Fibroblast of mammary gland (primary cell): ENCODE data around the gene AFF3.

Source experiments
- DNase-seq: peaks from one replicate; pipeline ENCODE4 v3.0.0-alpha.2; 2010; ENCODE audit warnings: low read depth
- H3K4me3 ChIP-seq: 2 replicates; pipeline ENCODE4 v1.5.1; 2011; ENCODE audit warnings: low read depth, mild to moderate bottlenecking, low read length, moderate library complexity; ENCODE audit not compliant: control insufficient read depth
- TF ChIP-seq, protein P1 (sequence below): conservative IDR thresholded peaks from 2 replicates; pipeline ENCODE4 v1.5.1; 2011; ENCODE audit warnings: low read depth, low read length, inconsistent platforms; ENCODE audit not compliant: control insufficient read depth, insufficient read depth

Gene AFF3

DNA sequence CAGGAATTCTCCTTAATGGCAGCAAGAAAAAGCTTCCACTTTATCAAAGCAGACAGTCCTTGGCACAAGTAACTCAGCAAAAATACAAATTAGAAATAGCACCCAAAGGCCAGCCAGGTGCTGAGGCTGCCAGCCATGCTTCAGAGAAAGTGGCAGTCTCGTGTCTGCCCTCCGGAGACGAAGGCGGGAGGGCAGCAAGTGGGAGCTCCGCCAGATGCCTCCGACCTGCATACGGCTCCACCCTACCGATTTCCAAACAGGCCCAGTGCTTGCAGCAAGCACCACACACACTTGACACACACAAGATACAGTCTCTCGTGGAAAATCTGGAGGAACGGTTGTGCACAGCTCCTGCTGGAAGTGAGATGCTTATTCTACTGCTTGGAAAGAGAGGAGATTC is 517.7 kb downstream of the AFF3 start:
- TF ChIP-seq, protein P1, sequence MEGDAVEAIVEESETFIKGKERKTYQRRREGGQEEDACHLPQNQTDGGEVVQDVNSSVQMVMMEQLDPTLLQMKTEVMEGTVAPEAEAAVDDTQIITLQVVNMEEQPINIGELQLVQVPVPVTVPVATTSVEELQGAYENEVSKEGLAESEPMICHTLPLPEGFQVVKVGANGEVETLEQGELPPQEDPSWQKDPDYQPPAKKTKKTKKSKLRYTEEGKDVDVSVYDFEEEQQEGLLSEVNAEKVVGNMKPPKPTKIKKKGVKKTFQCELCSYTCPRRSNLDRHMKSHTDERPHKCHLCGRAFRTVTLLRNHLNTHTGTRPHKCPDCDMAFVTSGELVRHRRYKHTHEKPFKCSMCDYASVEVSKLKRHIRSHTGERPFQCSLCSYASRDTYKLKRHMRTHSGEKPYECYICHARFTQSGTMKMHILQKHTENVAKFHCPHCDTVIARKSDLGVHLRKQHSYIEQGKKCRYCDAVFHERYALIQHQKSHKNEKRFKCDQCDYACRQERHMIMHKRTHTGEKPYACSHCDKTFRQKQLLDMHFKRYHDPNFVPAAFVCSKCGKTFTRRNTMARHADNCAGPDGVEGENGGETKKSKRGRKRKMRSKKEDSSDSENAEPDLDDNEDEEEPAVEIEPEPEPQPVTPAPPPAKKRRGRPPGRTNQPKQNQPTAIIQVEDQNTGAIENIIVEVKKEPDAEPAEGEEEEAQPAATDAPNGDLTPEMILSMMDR, result no peak

DNA sequence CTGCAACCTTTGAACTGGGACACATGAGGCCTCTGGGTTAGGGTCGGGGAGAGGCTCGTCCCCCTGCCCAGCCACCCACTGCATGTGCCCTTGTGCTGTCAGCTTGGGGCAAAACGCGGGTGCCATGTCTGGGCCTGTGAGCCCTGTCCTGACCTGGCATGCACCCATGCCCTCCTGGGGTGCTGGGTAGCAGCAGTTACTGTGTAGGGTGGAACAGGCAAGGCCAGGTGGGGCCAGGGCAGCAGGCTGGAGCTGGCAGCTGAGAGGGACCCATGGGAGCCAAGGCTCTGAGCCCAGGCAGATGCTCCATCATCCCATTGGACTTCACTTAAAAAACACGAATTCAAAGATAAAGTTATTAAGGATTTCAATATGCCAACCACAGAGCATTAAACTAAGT is 518.8 kb downstream of the AFF3 start:
- TF ChIP-seq, protein P1, result no peak
- no peak overlapping the region for H3K4me3 ChIP-seq
- DNase-seq, result no peak

More for the DNA sequence above, 517.7 kb downstream of the AFF3 start:
- no peak for DNase-seq
- no peak overlapping the region for H3K4me3 ChIP-seq

DNA sequence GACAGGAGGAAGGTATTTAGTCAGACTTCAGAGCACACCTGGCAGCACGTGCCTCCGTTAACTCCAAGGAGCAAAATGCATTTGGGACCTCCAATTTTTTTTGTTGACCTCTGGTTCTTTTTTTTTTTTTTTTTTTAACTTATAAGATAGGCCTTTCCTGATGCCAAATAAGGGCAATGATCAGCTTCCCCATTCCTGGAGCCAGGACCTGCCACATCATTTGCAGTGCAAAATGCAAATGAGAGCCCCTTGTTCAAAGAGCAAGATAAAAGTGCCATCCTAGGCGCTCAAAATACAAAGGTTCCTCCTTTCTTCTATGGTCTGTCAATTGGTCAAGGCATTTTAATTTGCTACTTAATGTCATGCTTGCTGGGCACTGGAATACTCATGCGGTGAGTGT is 519.4 kb downstream of the AFF3 start:
- H3K4me3 ChIP-seq, result no peak overlapping the region
- DNase-seq, result no peak
- TF ChIP-seq, protein P1, result no peak

DNA sequence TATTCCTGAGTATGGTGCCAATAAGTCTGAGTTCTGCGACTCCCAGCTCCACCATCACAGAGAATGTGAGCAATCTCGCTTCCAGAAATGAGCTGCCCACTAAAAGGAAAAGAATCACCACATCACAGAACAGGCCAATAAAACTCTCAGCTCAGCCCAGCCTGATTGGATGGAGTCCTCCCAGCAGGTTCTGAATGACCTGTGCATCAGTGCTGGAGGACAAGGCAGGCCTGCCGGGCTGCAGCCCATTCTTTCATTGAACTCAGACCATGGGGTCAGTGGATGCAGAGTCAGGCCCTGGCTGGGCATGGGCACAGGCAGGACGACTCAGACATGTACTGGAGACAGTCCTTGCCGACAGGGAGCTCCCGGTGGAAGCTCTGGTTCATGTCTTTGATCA is 519.9 kb downstream of the AFF3 start:
- no peak overlapping the region for H3K4me3 ChIP-seq
- no peak for DNase-seq
- TF ChIP-seq, protein P1, result no peak

DNA sequence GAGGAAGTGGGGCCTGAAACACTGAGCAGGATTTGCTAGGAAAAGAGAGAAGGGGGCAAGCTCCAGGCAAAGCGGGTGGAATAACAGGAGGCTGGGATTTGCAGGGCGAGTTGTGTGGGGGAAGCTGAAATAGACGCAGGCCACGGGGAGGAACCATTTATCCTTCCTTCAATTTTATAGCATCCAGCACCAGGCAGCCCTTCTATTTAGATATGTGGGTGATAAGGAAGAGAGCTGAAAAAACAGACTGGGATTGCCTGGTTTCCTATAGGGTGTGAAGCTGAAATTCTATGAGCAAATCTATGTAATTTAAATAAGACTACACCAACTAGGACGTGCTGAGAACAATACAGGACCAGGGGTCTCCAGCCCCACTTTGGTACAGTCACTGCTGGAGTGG is 520.6 kb downstream of the AFF3 start:
- TF ChIP-seq, protein P1, result no peak
- no peak for DNase-seq
- H3K4me3 ChIP-seq, result no peak overlapping the region

DNA sequence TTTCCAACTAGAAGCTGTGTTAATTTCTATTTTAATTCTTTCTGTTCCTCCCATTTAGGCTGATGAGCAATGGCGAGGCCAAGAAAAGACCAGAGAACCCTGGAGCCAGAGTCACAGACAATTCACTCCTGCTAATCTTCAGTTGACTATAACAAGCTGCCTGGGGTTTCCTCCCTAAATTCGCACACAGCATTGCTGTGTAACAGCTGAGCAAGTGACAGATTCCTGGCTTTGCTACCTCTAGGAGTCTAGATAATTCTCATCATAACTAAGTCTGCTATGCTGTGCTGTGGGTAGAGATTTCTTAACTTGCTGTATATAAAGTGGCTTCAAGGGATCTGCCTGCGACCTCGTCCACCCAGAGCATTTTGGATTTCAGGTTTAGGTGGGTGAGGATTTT is 521.3 kb downstream of the AFF3 start:
- DNase-seq, result no peak
- no peak overlapping the region for H3K4me3 ChIP-seq
- TF ChIP-seq, protein P1, result no peak

DNA sequence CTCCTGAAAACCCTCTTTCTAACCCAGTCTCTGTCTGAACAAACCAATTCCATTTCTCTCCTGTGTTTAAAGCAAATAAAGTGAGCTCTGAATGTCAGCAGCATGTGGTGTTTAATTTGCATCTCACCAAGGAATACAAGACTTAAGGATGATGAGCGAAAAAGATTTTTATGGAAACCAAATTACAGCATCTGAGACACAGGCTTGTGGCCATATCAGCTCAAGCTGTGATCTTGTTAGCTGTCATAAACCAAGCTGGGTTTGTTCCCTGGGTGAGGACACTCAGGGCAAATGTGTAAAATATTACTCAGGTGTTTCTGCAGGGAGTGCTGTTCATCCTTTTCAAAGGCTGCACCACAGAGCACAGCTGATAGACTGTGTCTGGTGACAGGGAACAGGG is 523.2 kb downstream of the AFF3 start:
- TF ChIP-seq, protein P1, result no peak
- no peak for DNase-seq
- no peak overlapping the region for H3K4me3 ChIP-seq
